Measurements from ENCODE around the gene C5orf34. TPM values are rescaled to one million over a fixed set of nuclear protein-coding genes. Genes with fewer than 3 reads are reported as not detected.

The C5orf34 gene
- total and polyA plus RNA-seq, 2 of the 4 experiments (the other 2 are of a cell fraction), result 3.3 to 6.1 TPM

DNA sequence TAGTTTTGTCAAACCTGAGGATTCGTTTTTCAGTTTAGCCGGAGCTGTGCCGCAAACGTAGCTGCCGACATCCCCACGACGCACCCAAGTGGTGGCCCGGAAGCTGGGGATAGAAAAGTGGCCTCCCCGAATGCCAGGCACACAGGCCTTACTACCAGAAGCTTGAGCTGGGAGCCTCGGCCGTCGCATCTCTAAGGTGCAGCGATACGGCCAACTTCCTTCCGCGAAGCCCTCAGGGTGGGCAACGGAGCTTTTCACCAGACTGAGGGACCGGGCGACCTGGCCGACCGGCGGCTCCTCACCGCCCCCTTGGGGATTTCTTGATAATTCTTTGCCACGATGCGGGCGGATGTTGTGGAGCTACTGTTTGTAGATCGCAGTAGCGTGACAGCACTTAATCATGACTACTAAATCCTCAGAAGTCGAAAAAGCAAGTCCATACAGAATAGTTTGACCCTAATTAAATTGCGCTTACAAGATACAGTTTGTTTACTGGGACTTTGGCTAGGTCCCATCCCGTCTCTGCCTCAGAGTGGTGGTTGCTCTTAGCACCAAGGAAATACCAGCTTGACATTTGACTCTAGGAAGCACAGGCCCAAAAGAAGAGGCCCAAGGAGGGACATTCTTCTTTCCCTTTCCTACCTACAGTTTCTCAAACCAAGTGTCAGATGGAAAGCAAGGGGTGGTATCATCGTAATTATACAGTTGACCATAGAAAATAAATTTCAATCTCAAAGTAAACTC is 30.7 kb downstream of the C5orf34 start (continued):
- TF ChIP-seq BHLHE40 (IDR thresholded peaks at IDR 0.05; ENCODE audit: low read depth, low read length) (peak; percentile 81), CHD1 (IDR thresholded peaks at IDR 0.05; ENCODE audit: low read depth, low read length) (no peak), MAFK (IDR thresholded peaks at IDR 0.05; ENCODE audit: low read depth, low read length) (no peak)

Data from IMR-90 (cell line).